Measurements from ENCODE around the gene BCL6B. TPM values are rescaled to one million over a fixed set of nuclear protein-coding genes. Genes with fewer than 3 reads are reported as not detected.

Gene BCL6B
- total RNA-seq, 4 donors from 2014 or later = 0.93 to 3.9 (median 3.3) TPM

GRCh38 chr17:7018331-7018964 is 4.4 kb upstream of the BCL6B start:
- ATAC-seq = no peak
- TF ChIP-seq EP300 (IDR thresholded peaks at IDR 0.05) (no peak), POLR2A (IDR thresholded peaks at IDR 0.05) (no peak), POLR2AphosphoS5 (IDR thresholded peaks at IDR 0.05) (no peak), CTCF (IDR thresholded peaks at IDR 0.05) (no peak)
- Histone ChIP-seq H3K27ac (peak overlapping the region; percentile 83 to 96 (median 89)), H3K36me3 (peaks cover 0 to 12% of the 10 kb centered on the region in 2 donors), H3K27me3 (peaks cover 24% of the 10 kb centered on the region), H3K9me3 (no peaks in the 10 kb centered on the region), H3K4me3 (peak overlapping the region; percentile 69 to 88), H3K4me1 (peaks cover 0 to 93% (median 30%) of the 10 kb centered on the region in 3 donors)
- 33 to 74% methylated on average over 4 to 7 of the region's 10 CpGs for WGBS, 2 donors (ENCODE audit: low coverage in 1 of 2)

DNA sequence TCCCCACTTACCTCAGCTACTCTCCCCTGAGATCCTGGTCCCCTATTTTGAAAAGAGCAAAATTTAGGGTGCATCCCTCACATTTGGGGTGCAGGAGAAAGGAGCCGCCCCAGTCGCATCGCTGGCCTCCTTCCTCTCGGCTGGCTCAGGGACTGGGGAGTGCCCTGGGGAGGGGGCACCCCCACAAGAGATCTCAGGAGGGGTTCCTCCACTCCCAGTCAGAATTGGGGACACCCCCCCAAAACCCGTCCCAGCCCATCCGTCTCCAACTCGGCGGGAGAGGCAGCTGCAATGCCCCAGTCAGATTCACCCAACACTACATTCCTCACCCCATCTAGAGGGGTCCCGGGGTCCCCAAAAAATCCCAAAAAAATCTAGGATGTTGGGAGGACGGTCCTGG is 3.5 kb upstream of the BCL6B start:
- H3K9me3 ChIP-seq = no peaks in the 10 kb centered on the region
- peaks cover 0 to 12% of the 10 kb centered on the region in 2 donors for H3K36me3 ChIP-seq
- 20% methylated on average over 2 of the region's 10 CpGs; no CpG with 5 or more reads in 1 of the 2 donors for WGBS, 2 donors (ENCODE audit: low coverage in 1 of 2)
- H3K4me3 ChIP-seq = peak overlapping the region; percentile 69 to 88
- peaks cover 33% of the 10 kb centered on the region for H3K27me3 ChIP-seq
- TF ChIP-seq CTCF (IDR thresholded peaks at IDR 0.05) (no peak), POLR2AphosphoS5 (IDR thresholded peaks at IDR 0.05) (no peak), POLR2A (IDR thresholded peaks at IDR 0.05) (no peak), EP300 (IDR thresholded peaks at IDR 0.05) (no peak)
- ATAC-seq = no peak
- peaks cover 0 to 93% (median 26%) of the 10 kb centered on the region in 3 donors for H3K4me1 ChIP-seq
- H3K27ac ChIP-seq = peak overlapping the region; percentile 83 to 96 (median 89)

GRCh38 chr17:7019839-7020519 is 2.9 kb upstream of the BCL6B start:
- no peak for ATAC-seq

GRCh38 chr17:7020894-7021664 is 1.8 kb upstream of the BCL6B start:
- Histone ChIP-seq H3K27me3 (peaks cover 40% of the 10 kb centered on the region), H3K4me1 (peaks cover 0 to 82% (median 21%) of the 10 kb centered on the region in 3 donors), H3K36me3 (peaks cover 0 to 12% of the 10 kb centered on the region in 2 donors), H3K9me3 (no peaks in the 10 kb centered on the region), H3K4me3 (peak overlapping the region in 1 of 2 donors; percentile 35), H3K27ac (peak overlapping the region in 3 of 4 donors; percentile 83 to 96 (median 92))
- no peak for TF ChIP-seq EP300 (IDR thresholded peaks at IDR 0.05)
- WGBS, 2 donors (ENCODE audit: low coverage in 1 of 2) = 61 to 90% methylated on average over 2 to 6 of the region's 11 CpGs
- no peak for ATAC-seq

More at GRCh38 chr17:7019839-7020519, 2.9 kb upstream of the BCL6B start:
- TF ChIP-seq CTCF (IDR thresholded peaks at IDR 0.05) (no peak), POLR2A (IDR thresholded peaks at IDR 0.05) (no peak), EP300 (IDR thresholded peaks at IDR 0.05) (no peak)
- Histone ChIP-seq H3K4me1 (peaks cover 0 to 93% (median 26%) of the 10 kb centered on the region in 3 donors), H3K4me3 (peak overlapping the region; percentile 69 to 88), H3K36me3 (peaks cover 0 to 12% of the 10 kb centered on the region in 2 donors), H3K27ac (peak overlapping the region; percentile 83 to 96 (median 89)), H3K9me3 (no peaks in the 10 kb centered on the region), H3K27me3 (peaks cover 36% of the 10 kb centered on the region)
- whole genome bisulfite sequencing, 2 donors (ENCODE audit: low coverage in 1 of 2) = 29 to 80% methylated on average over 1 to 4 of the region's 16 CpGs

Data from gastroesophageal sphincter (tissue), 4 donors.